Liver (tissue), 9 donors: ENCODE results near the gene NOC2L. TPM values are rescaled to one million over a fixed set of nuclear protein-coding genes. Genes with fewer than 3 reads are reported as not detected.

Experiments
- DNase-seq: peaks from one replicate; pipeline ENCODE4 v3.0.0-alpha.2; 2017; ENCODE audit warnings: low spot score
- H3K27ac ChIP-seq, 2 donors: one replicate each; pipeline ENCODE4 v1.7.0; 2013; ENCODE audit warnings: inconsistent platforms in 2 of 2, low read length in 2 of 2, control low read depth in 1 of 2, low read depth in 1 of 2, mild to moderate bottlenecking in 1 of 2
- H3K27me3 ChIP-seq, 4 donors: one replicate each; pipeline versions ENCODE4 v1.6.1 to v1.7.0; 2013; ENCODE audit warnings: low read length in 3 of 4, inconsistent platforms in 1 of 4, mild to moderate bottlenecking in 1 of 4, moderate library complexity in 1 of 4; ENCODE audit not compliant: control insufficient read depth in 4 of 4, insufficient read depth in 4 of 4
- H3K36me3 ChIP-seq, 4 donors: one replicate each; pipeline versions ENCODE4 v1.6.1 to v1.7.0; 2013; ENCODE audit warnings: low read length in 3 of 4, mild to moderate bottlenecking in 3 of 4, low read depth in 1 of 4, moderate library complexity in 1 of 4; ENCODE audit not compliant: control insufficient read depth in 4 of 4, insufficient read depth in 3 of 4
- H3K4me1 ChIP-seq, 4 donors: one replicate each; pipeline versions ENCODE4 v1.6.1 to v1.7.0; 2013; ENCODE audit warnings: low read length in 3 of 4, mild to moderate bottlenecking in 3 of 4, moderate library complexity in 1 of 4; ENCODE audit not compliant: control insufficient read depth in 4 of 4, insufficient read depth in 4 of 4
- H3K4me3 ChIP-seq, 3 donors: one replicate each; pipeline versions ENCODE4 v1.6.1 to v1.7.0; 2013; ENCODE audit warnings: low read length in 3 of 3, control low read depth in 1 of 3, low read depth in 1 of 3, mild to moderate bottlenecking in 1 of 3
- H3K9ac ChIP-seq, 2 donors: one replicate each; pipeline ENCODE4 v1.7.0; 2013; ENCODE audit warnings: low read length in 2 of 2, mild to moderate bottlenecking in 2 of 2, moderate library complexity in 2 of 2, control low read depth in 1 of 2, low read depth in 1 of 2
- H3K9me3 ChIP-seq, 4 donors: one replicate each; pipeline versions ENCODE4 v1.6.1 to v1.7.0; 2013; ENCODE audit warnings: low read length in 3 of 4; ENCODE audit not compliant: control insufficient read depth in 4 of 4
- ATF3 ChIP-seq: IDR thresholded peaks from 2 replicates; pipeline ENCODE4 v1.6.1; 2016; ENCODE audit warnings: antibody characterized with exemption
- CTCF ChIP-seq: fragments of 150-350 bp; IDR thresholded peaks from 2 replicates; pipeline ENCODE4 v1.5.1; 2017; ENCODE audit warnings: improper control_type of control experiment, low read depth, low read length; ENCODE audit not compliant: missing input control
- EGR1 ChIP-seq, 2 donors: IDR thresholded peaks; 2 replicates each; pipeline ENCODE4 v1.6.1; 2016 to 2018; ENCODE audit warnings: antibody characterized with exemption in 2 of 2, low read depth in 2 of 2
- FOXA1 ChIP-seq: IDR thresholded peaks from 2 replicates; pipeline ENCODE4 v1.6.1; 2016; ENCODE audit warnings: antibody characterized with exemption
- FOXA2 ChIP-seq: IDR thresholded peaks from 2 replicates; pipeline ENCODE4 v1.6.1; 2016; ENCODE audit warnings: antibody characterized with exemption
- GABPA ChIP-seq, 2 donors: IDR thresholded peaks in 1 of 2; conservative IDR thresholded peaks in 1 of 2; 2 replicates each; pipeline ENCODE4 v1.6.1; 2016; ENCODE audit warnings: antibody characterized with exemption in 2 of 2, mild to moderate bottlenecking in 1 of 2, moderate library complexity in 1 of 2
- HNF4A ChIP-seq, 2 donors: conservative IDR thresholded peaks; 2 replicates each; pipeline ENCODE4 v1.6.1; 2016; ENCODE audit warnings: antibody characterized with exemption in 2 of 2, mild to moderate bottlenecking in 2 of 2
- HNF4G ChIP-seq: IDR thresholded peaks from 2 replicates; pipeline ENCODE4 v1.6.1; 2016; ENCODE audit warnings: antibody characterized with exemption
- JUND ChIP-seq, 2 donors: IDR thresholded peaks; 2 replicates each; pipeline ENCODE4 v1.6.1; 2016; ENCODE audit warnings: antibody characterized with exemption in 2 of 2
- MAX ChIP-seq: IDR thresholded peaks from 2 replicates; pipeline ENCODE4 v1.6.1; 2016; ENCODE audit warnings: antibody characterized with exemption
- NR2F2 ChIP-seq: IDR thresholded peaks from 2 replicates; pipeline ENCODE4 v1.6.1; 2016; ENCODE audit warnings: antibody characterized with exemption
- RAD21 ChIP-seq, 2 donors: IDR thresholded peaks; 2 replicates each; pipeline ENCODE4 v1.6.1; 2016; ENCODE audit warnings: antibody characterized with exemption in 2 of 2, mild to moderate bottlenecking in 2 of 2
- REST ChIP-seq: IDR thresholded peaks from 2 replicates; pipeline ENCODE4 v1.6.1; 2016; ENCODE audit warnings: antibody characterized with exemption, mild to moderate bottlenecking
- RXRA ChIP-seq, 2 donors: IDR thresholded peaks; 2 replicates each; pipeline ENCODE4 v1.6.1; 2017 to 2018; ENCODE audit warnings: antibody characterized with exemption in 2 of 2, mild to moderate bottlenecking in 1 of 2
- SP1 ChIP-seq: IDR thresholded peaks from 2 replicates; pipeline ENCODE4 v1.6.1; 2018; ENCODE audit warnings: antibody characterized with exemption, mild to moderate bottlenecking
- TAF1 ChIP-seq: conservative IDR thresholded peaks from 2 replicates; pipeline ENCODE4 v1.6.1; 2016; ENCODE audit warnings: antibody characterized with exemption, mild to moderate bottlenecking
- YY1 ChIP-seq: IDR thresholded peaks from 2 replicates; pipeline ENCODE4 v1.6.1; 2016; ENCODE audit warnings: antibody characterized with exemption, mild to moderate bottlenecking
- ZBTB33 ChIP-seq: IDR thresholded peaks from 2 replicates; pipeline ENCODE4 v1.6.1; 2016; ENCODE audit warnings: antibody characterized with exemption
- WGBS: extraction: QIAGEN DNeasy Blood & Tissue Kit; methylation state at CpG from one replicate; pipeline ENCODE4 v1.1.7; 2013; 5-methylcytosine and 5-hydroxymethylcytosine counted together
- polyA plus RNA-seq, 2 donors: library from polyadenylated mRNA; stranded (reverse) in 1 of 2; unstranded in 1 of 2; fragments of 200-250 nt in 1 of 2; fragments of >200 nt in 1 of 2; fragmentation: Nextera tagmentation in 1 of 2; extraction: Ambion mirVana in 1 of 2; gene quantifications; one replicate each; pipeline versions ENCODE4 v1.2.1 to v1.2.3, GENCODE V29; 2013 to 2015
- total RNA-seq, 2 donors: library from RNA; depleted of rRNA; stranded (reverse); fragments of >200 nt; gene quantifications; one replicate each; pipeline ENCODE4 v1.2.3, GENCODE V29; 2014
- donor health status: healthy.
- donor health status: healthy.
- donor health status: healthy.
- donor health status: healthy.
- donor health status: healthy.

NOC2L gene
- total and polyA plus RNA-seq, 4 donors: 17.1 to 34.5 (median 30.0) TPM

GRCh38 chr1:910311-910880 lies 48.7 kb downstream of the NOC2L start:
- WGBS: 38% methylated on average over 29 of the region's 29 CpGs

GRCh38 chr1:909861-910310 lies 49.2 kb downstream of the NOC2L start:
- no peak overlapping the region for H3K9ac ChIP-seq
- H3K27ac ChIP-seq: no peak overlapping the region
- no peaks in the 10 kb centered on the region for H3K36me3 ChIP-seq
- 12% methylated on average over 53 of the region's 53 CpGs for WGBS
- H3K4me1 ChIP-seq: peaks cover 0 to 3% (median 1%) of the 10 kb centered on the region in 4 donors
- peaks cover 0 to 2% (median 0%) of the 10 kb centered on the region in 4 donors for H3K27me3 ChIP-seq
- H3K4me3 ChIP-seq: no peak overlapping the region
- no peak for DNase-seq
- H3K9me3 ChIP-seq: no peaks in the 10 kb centered on the region
- no peak for TF ChIP-seq REST
- TF ChIP-seq SP1: no peak
- TF ChIP-seq FOXA1: no peak
- TF ChIP-seq MAX: no peak
- TF ChIP-seq ZBTB33: no peak
- no peak for TF ChIP-seq TAF1
- no peak for TF ChIP-seq EGR1 (IDR thresholded peaks at IDR 0.05; ENCODE audit: low read depth in 2 of 2)

More at GRCh38 chr1:910311-910880, 48.7 kb downstream of the NOC2L start:
- Histone ChIP-seq H3K27ac (no peak overlapping the region), H3K4me1 (peaks cover 0 to 2% (median 0%) of the 10 kb centered on the region in 4 donors), H3K27me3 (peaks cover 0 to 2% (median 0%) of the 10 kb centered on the region in 4 donors), H3K9me3 (no peaks in the 10 kb centered on the region), H3K36me3 (no peaks in the 10 kb centered on the region), H3K4me3 (no peak overlapping the region), H3K9ac (no peak overlapping the region)
- no peak for DNase-seq
- TF ChIP-seq HNF4G (no peak), RAD21 (IDR thresholded peaks at IDR 0.05) (no peak), YY1 (no peak), FOXA2 (no peak), JUND (IDR thresholded peaks at IDR 0.05) (no peak), RXRA (IDR thresholded peaks at IDR 0.05) (no peak), TAF1 (no peak), HNF4A (conservative IDR thresholded peaks at IDR 0.05) (no peak), SP1 (no peak), CTCF (no peak), GABPA (IDR thresholded peaks at IDR 0.05 in 1 of 2, conservative IDR thresholded peaks at IDR 0.05 in 1 of 2) (no peak), EGR1 (IDR thresholded peaks at IDR 0.05; ENCODE audit: low read depth in 2 of 2) (no peak), NR2F2 (no peak), MAX (no peak), ZBTB33 (no peak), ATF3 (no peak), FOXA1 (no peak)
